GM21825 (cell line): ENCODE results near the gene RHOA.
A peak's percentile ranks its signal among the peaks of the same experiment; 100 is the strongest.

Experiments
- ATAC-seq: cut with Tn5 transposase; IDR thresholded peaks from one replicate; pipeline ENCODE4 v1.9.1; 2021; ENCODE audit warnings: mild to moderate bottlenecking, moderate library complexity; ENCODE audit not compliant: unreplicated experiment

The RHOA gene

DNA sequence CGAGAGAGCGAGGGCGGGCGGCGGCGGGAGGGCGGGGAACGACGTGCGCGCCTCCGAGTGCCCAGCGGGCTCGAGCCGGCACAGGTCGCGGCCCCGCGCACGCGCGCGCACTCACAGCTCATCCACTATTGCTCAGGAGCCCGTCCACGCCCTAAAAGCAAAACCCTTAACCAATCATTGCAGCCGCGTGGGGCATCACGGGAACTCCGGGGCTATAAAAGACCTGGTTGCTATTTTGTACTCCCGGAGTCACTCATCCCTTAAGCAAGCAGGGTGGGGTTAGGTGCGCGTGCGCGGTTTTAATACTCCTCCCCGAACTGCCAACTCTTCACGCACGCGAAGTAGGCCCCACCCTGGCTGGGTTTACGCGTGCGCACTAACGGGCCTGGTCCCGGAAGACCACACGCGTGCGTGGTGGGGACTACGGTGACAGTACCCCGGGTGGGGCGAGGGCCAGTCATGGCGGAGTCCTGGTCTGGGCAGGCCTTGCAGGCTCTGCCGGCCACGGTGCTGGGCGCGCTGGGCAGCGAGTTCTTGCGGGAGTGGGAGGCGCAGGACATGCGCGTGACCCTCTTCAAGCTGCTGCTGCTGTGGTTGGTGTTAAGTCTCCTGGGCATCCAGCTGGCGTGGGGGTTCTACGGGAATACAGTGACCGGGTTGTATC is at the start of gene RHOA, which contains the start of gene TCTA:
RHOA (minus strand) TSS at position 9 of the 664 bp plus-strand sequence. CDS start 36,387 bp downstream, outside the sequence.
TCTA (plus strand) TSS at position 456 of the 664 bp plus-strand sequence; CDS start at position 460, 4 bp downstream.
- peak; percentile 67 for ATAC-seq

DNA sequence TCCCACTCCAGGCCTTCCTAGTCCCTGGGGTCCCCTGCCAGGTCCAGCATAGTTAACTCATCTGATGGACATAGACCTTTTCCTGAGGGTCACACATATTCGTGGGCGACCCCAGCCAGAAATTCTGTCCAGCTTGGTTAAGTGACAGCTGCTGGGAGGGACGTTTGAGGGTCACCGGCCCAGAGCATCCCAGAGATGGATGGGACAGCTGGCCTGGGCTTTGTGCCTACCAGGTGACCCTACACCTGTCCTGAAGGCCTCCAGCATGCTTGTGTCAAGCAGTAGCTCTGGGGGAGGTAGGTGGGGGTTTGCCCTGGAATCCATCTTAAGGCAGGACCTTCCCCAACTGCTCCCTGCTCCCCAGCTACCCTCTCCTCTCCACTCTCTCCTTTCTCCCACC is 49.2 kb upstream of the RHOA start:
- ATAC-seq = no peak

DNA sequence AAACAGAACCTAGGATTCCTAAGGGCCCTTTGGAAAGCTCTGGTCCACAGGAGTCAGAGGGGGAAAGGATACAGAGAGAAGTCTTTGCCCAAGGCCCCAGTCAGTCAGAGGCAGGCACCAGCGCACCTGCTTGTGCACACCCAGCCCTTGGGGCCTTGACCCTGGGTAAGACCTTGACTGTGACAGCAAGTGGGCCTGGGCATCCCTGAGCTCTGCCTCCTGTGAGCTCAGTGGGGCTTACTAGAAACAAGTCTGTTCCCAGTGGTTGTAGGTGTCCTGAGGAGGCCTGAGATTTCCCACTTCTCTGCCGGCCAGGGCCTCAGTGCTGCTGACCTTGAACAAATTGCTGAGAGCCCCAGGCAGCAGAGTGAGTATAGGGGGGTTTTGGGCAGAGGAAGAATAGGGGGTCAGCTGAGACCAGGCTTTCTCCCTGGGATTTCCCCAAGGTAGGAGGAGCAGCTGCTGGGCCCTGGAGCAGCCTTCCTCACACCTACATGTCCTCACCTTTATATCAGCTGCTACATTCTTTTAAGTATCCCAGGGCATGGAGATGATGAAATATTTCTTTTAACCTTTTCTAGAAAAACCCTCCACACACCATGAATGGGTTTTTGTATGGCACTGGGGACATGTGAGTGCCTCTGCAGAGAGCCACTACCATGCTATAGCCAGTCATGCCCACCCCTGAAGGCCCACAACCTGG is 48.6 kb upstream of the RHOA start:
- no peak for ATAC-seq

DNA sequence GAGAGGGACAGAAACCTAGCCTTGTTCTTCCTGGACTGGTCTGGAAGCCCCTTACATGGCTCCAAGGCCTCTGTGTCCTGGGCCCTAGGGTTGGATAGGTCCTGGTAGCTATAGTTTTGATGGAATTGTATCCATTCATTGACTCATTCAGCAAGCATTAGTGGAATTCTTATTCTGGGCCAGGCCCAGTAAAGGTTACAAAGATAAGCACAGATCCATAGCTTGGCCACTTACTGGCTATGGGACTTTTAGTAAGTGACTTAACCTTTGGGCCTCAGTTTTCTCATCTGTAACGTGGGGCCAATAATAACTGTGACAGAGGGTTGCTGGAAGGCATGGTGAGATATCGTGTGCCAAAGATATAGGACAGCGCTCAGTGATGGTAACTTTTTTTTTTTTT is 44.7 kb upstream of the RHOA start:
- ATAC-seq = no peak

DNA sequence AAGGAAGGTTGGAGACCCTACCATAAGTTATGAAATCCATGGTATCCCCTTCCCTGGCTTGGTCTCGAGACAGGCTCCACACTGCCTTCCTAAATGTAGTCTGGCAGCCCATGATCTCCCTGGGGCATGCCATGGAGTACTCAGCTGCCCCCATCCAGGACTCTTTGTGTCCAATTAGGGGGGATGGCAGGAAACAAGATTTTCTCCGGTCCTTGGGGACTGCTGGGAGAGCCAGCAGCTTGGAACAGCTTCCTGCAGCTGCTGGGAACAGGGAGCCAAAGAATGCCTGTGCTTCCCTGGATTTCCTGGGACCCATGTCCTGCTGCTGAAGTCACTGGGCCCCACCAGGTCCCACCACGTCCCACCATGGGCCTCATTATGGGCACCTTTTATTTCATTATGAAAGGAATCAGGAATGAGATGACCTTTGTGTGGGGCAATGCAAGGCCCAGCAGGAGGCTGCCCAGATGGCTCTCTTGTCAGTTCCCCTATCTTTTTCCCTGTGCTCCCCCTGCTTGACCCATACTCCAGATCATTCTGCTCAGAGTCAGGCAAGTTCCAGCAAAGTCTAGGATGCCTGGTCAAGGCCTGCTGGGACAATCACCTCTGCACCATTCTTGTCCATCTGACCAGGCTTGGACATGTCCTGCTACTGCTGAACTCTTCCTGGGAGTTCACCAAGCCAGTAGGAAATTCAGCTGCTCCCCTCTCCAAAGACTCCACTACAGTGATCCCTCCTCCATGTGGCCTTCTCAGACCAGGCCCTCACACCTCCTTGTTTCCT is 43.3 kb upstream of the RHOA start:
- no peak for ATAC-seq

DNA sequence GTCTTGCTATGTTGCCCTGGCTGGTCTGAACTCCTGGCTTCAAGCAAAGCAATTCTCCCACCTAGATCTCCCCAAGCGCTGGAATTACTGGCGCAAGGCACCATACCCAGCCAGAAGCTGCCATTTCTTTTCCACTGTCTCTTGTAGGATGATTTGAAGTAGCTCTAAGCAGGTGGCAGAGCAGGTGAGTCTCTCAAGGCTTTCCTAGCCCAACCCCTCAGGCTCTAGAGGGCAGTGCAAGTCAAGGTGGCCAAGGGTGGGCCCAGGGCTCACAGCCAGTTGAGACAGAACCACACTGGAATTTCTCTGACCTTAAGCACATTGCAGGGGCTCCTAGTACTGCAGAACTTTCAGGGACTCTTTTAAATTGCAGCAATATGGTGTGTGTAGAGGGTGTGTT is 42.7 kb upstream of the RHOA start:
- no peak for ATAC-seq

DNA sequence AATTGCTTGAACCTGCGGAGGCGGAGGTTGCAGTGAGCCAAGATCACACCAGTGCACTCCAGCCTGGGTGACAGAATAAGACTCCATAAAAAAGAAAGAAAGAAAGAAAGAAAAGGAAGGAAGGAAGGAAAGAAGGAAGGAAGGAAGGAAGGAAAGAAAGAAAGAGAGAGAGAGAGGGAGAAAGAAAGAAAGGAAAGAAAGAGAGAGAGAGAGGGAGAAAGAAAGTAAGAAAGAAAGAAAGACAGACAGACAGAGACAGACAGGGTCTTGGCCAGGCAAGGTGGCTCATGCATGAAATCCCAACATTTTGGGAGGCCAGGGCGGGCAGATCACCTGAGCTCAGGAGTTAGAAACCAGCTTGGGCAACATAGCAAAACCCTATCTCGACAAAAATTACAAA is 41.8 kb upstream of the RHOA start:
- no peak for ATAC-seq

DNA sequence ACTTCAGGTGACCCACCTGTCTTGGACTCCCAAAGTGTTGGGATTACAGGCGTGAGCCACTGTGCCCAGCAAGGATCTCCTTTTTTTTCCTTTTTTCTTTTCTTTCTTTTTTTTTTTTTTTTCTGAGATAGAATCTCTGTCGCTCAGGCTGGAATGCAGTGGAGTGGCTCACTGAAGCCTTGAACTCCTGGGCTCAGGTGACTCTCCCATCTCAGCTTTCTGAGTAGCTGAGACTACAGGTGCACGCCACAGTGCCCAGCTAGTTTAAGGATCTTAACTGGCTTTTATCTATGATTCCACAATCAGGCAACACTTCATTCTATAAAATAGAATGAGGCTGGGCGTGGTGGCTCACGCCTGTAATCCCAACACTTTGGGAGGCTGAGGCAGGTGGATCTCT is 33.6 kb upstream of the RHOA start:
- no peak for ATAC-seq

DNA sequence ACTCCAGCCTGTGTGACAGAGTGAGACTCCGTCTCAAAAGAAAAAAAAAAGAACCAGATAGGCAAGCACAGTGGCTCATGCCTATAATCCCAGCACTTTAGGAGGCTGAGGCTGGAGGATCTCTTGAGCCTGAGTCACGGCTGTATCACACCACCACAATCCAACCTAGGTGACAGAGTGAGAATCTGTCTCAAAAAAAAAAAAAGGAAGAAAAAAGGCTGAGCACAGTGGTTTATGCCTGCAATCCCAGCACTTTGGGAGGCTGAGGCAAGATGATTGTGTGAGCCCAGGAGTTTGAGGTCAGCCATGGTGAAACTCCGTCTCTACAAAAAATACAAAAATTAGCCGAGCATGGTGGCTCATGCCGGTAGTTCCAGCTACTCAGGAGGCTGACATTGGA is 23.0 kb upstream of the RHOA start:
- ATAC-seq = no peak

DNA sequence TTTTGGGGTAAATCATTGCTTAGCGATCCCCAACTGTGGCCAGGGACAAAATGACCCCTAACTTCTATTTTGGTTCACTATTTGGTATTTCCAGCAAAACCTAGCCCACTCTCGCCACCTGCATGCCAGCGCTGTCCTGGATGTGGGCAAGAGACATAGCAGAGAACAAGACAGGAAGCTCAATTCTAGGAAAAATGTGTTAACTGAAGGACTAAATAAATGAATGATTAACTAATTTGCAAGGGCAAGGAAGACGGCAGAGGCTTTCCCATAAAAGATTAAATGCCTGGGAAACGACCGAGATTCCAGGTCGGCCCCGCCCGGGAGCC is 16.9 kb upstream of the RHOA start:
- peak; percentile 8 for ATAC-seq

DNA sequence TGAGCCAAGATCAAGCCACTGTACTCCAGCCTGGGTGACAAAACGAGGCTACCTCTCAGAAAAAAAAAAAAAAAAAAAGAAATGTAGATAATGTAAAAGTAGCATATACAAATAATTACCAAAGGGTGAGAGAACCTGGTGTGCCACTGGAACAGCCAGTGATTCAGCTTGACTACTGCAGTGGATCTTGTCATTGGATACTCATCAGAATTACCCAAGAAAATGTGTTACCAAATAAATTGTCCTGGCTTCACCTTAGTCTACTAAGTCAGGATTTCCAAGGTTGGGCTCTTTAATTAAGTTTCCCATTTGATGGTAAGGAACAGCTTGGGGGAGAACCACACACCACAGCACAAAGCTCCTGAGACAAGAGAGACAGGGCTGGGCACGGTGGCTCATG is 15.8 kb upstream of the RHOA start:
- no peak for ATAC-seq

DNA sequence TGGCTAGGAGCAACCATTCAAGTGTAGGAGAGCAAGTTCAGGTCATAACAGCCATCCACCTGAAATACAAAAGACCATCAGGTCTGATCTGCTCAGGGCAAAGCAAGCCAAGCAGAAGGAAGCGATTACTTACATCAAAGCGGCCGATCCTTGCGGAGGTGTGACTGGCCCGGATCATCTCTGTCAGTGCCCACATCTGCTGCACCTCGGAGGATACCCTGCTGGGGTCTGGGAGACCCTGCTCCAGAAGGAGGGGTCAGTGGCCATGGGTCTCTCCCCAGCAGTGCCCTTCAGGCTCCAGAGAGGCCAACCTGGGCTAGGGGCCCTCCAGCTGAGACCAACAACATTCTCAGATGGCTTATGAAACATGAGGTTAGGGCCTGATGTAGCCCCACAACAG is 13.0 kb upstream of the RHOA start:
- no peak for ATAC-seq

DNA sequence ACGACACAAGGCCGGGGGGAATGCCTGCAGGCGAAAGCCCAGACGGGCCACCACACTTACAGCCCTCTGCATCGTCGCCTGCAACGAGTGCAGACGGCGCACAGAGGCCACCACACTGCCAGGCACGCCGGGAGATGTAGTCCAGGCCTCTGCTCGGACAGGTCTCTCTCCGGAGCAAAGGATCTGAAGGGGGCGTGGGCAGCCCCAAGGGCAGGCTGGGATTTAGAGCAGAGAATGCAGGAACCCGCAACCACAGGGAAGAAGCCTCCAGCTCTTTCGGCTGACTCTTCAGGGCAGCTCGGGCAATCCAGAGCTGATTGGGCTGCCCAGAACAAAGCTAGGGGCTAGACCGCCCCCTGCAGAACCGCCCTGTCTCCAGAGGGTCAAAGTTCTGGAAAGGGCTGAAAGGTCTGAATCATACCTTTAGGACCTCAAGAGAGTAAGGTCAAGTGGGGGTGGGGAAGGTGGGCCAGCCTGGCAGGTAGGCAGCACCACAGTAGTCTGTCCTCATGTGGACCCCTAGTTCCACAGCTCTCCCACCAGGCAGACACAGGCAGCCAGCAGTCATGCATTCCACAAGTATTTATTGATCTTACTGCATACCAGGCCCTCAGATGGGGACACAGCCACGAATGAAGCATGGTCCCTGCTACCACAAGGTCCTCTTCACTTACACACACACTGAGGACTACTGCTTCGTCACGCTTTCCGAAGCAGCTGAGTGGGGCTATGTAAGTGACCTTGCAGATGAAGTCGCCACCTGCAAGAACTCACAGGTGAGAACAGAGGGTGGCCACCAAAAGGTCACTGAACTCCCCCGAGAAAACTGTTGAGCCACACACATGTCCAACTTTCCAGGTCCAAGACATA is 10.8 kb upstream of the RHOA start, which contains the start of gene AMT:
AMT (minus strand) TSS at position 95 of the 870 bp plus-strand sequence; CDS start at position 72, 23 bp downstream.
- ATAC-seq = no peak

DNA sequence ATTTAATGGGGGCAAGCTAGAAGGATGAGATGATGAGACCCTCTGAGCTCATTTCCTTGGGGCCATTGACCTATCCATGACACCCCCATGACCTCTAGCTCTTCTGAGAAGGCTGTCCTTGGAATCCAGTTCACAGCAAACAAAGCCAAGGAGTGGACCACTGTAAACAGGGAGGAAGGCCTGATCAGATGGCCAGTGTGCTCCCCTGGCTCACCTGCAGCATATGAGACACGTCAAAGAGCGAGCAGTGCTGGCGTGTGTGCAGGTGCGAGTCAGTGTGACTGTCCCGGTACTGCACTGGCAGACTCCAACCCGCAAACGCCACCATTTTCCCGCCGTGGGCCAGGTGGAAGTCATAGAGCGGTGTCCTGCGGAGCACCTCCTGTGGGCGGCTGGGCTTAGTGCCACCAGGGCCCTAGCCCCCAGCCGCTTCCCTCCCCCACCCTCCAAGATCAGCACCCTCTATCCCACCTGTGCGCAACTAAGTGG is 10.2 kb upstream of the RHOA start:
- ATAC-seq = no peak

DNA sequence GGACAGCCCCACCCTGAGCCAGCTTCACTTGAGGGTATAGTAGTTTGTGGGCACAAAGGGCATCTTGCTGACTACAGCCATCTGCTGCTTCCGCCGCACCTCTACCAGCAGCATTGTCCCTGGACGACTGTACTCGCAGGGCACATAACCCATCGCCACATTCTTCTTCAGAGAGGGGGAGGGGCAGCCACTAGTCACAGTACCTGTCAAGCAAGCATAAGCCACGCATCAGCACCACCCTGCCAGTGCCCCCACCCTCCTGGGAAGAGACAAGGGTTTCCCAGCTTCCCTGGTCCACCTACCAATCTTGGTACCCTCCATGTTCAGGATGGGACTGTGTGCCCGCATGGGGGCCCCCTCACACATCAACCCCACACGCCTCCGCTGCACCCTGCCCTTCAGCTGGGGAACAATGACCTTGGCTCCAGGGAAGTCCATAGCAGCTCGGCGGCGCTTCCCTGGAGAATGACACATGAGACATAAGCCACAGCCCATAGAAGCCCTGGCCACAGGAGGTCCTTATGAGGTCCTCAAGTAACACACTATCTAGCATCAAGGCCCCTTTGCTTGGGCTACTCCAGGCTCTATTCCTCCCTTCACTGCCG is 5.8 kb upstream of the RHOA start:
- no peak for ATAC-seq

DNA sequence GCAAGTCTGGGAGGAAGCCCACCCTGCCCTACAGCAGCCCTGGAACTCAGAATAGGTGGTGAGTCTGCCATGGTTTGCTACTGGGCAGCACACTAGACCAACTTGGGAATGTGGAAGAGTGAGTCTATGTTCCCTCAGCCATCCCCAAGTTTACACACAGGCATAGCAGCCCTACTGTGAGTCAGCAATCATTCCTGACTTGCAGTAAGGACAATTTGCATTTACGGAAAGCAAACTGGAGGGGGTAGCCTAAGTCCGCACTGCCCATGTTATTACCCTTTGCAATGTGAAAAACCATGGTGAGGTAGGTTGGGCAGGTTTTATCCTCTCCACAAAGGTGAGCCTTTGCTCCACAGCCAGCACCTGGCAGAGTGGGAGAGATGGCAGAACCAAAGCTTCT is 5.1 kb upstream of the RHOA start:
- no peak for ATAC-seq

DNA sequence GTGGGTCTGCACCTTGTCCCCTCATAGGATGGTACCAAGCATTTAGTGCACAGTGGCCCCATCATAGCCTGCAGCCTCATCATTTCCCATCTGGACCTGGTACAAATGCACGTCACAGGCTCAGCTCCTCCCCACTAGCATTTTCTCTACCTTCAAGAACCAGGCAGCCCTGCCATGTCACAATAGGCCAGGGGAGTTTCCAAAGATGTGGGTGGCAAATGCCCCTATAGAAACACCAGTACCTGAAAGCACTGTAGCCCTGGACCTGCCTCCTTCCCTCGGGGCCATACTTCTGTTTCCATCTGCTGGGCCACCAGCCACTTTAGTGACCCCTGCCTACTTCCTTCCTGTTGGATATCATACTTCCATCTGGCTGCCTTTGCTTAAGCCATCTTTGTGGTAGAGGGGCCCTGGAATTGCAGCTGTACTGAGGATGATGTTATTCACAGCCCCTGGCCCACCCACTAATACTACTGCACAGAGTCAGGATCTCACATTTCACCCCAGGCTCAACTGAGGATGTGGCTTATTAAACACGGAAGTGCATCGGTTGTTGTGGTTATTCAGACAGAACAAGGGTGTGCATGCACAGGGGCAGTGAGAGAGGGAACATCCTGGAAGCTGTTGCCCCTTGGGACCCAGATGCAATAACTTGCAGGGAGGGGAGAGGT is 4.3 kb upstream of the RHOA start:
- no peak for ATAC-seq

DNA sequence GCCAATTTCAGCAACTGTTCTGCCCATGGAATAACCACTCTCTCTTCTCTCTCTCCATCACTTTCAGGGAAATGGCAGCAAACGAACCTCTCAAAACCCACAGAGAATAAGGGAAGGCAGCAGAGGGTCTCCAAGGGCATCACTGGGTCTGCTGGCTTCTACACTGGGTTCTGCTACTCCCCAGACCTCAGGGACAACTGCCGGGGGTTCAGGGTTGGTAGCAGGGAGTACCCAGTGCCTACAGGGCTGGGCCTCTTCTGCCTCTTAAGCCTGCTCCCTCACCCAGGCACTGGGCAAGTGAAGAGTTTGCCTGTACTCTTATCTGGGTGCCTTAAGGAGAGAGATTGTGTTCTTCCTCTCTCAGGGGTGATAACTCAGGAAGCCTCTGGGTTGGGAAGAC is 3.0 kb upstream of the RHOA start:
- ATAC-seq = no peak

DNA sequence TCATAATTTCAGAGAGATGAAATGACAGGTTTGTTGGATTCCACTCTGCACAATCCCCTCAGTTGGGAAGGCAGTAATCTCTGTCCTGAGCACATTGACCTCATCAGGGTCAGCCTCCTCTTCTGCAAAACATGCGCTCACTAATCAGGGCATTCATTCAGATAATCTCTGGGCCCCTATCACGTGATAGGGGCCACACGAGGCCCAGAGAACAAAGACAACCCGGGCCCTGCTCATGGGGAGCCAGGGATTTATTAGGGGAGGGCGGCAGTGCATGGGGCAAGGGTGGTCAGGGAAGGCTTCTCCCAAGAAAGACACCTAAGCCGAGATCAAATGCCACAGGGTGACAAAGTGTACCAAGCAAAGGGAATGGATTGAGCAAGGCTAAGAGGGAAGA is 1.6 kb upstream of the RHOA start:
- no peak for ATAC-seq
